Vagina (tissue), 2 donors: Measurements from ENCODE around the gene UBE3D.

ENCODE experiments used
- POLR2A ChIP-seq, 2 donors: fragments of 450-650 bp; IDR thresholded peaks; one replicate each; pipeline ENCODE4 v1.6.1; 2017; ENCODE audit warnings: antibody characterized with exemption in 2 of 2, mild to moderate bottlenecking in 2 of 2, moderate library complexity in 2 of 2
- POLR2AphosphoS5 ChIP-seq, 2 donors: sonication (generic); formaldehyde crosslinking; IDR thresholded peaks; one replicate each; pipeline ENCODE4 v1.9.0; 2017; ENCODE audit warnings: antibody characterized with exemption in 2 of 2, mild to moderate bottlenecking in 2 of 2, low read depth in 1 of 2; ENCODE audit not compliant: insufficient read depth in 1 of 2
- TF ChIP-seq, protein P1 (sequence below), 3 experiments: fragments of 450-650 bp in 2 of 3; fragments of 200-600 bp in 1 of 3; sonication (generic) in 1 of 3; IDR thresholded peaks; one replicate each; pipeline ENCODE4 v1.5.1; 2017 to 2019; ENCODE audit warnings: antibody characterized with exemption in 3 of 3, mild to moderate bottlenecking in 2 of 3, moderate library complexity in 2 of 3

DNA sequence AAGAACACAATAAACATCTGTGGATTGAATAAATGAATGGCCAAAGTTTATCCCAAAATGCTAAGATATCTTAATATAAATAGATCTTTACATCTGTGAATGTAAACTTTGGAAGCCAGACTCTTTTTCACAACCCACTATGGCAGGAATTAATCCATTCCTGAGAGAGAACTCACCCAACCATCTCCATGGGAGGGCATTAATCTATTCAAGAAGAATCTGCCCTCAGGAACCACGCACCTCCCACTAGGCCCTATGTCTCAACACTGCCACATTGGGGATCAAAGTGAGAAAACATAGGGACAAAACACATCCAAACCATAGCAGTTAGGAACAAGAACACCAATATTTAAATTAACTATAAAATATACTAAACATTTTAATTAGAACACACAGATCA lies 3.4 kb downstream of the UBE3D start:
- TF ChIP-seq POLR2A (IDR thresholded peaks at IDR 0.05) (no peak), POLR2AphosphoS5 (IDR thresholded peaks at IDR 0.05; ENCODE audit: insufficient read depth in 1 of 2, low read depth in 1 of 2) (no peak)
- TF ChIP-seq, protein P1, sequence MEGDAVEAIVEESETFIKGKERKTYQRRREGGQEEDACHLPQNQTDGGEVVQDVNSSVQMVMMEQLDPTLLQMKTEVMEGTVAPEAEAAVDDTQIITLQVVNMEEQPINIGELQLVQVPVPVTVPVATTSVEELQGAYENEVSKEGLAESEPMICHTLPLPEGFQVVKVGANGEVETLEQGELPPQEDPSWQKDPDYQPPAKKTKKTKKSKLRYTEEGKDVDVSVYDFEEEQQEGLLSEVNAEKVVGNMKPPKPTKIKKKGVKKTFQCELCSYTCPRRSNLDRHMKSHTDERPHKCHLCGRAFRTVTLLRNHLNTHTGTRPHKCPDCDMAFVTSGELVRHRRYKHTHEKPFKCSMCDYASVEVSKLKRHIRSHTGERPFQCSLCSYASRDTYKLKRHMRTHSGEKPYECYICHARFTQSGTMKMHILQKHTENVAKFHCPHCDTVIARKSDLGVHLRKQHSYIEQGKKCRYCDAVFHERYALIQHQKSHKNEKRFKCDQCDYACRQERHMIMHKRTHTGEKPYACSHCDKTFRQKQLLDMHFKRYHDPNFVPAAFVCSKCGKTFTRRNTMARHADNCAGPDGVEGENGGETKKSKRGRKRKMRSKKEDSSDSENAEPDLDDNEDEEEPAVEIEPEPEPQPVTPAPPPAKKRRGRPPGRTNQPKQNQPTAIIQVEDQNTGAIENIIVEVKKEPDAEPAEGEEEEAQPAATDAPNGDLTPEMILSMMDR (IDR thresholded peaks at IDR 0.05), result no peak
